Mesendoderm (in vitro differentiated cells): Measurements from ENCODE around the gene ADAMTS19.
A peak's percentile ranks its signal among the peaks of the same experiment; 100 is the strongest.

ENCODE experiments used
- DNase-seq: peaks from one replicate; pipeline ENCODE4 v3.0.0; 2013
- H2AK5ac ChIP-seq: 2 replicates; pipeline ENCODE4 v1.6.1; 2013; ENCODE audit warnings: low read length, inconsistent platforms
- H2BK120ac ChIP-seq: 2 replicates; pipeline ENCODE4 v1.6.1; 2013; ENCODE audit warnings: low read depth, mild to moderate bottlenecking, low read length, moderate library complexity, mixed read lengths
- H2BK15ac ChIP-seq: replicated peaks from 2 replicates; pipeline ENCODE4 v1.6.1; 2013; ENCODE audit warnings: low read depth, mild to moderate bottlenecking, moderate library complexity
- H2BK5ac ChIP-seq: 2 replicates; pipeline ENCODE4 v1.6.1; 2013; ENCODE audit warnings: low read length, inconsistent platforms
- H3K18ac ChIP-seq: 2 replicates; pipeline ENCODE4 v1.6.1; 2013; ENCODE audit warnings: mild to moderate bottlenecking, low read length, mixed read lengths
- H3K23ac ChIP-seq: one replicate; pipeline ENCODE4 v1.6.1; 2013; ENCODE audit warnings: low read length
- H3K27ac ChIP-seq: 2 replicates; pipeline ENCODE4 v1.5.1; 2013; ENCODE audit warnings: low read depth, mild to moderate bottlenecking, inconsistent platforms, low read length, moderate library complexity
- H3K27me3 ChIP-seq: 2 replicates; pipeline ENCODE4 v1.6.1; 2013; ENCODE audit warnings: low read length, control low read depth, mild to moderate bottlenecking, inconsistent platforms; ENCODE audit not compliant: insufficient read depth, poor library complexity
- H3K36me3 ChIP-seq: 2 replicates; pipeline ENCODE4 v1.6.1; 2013; ENCODE audit warnings: low read length, inconsistent platforms; ENCODE audit not compliant: control insufficient read depth, insufficient read depth
- H3K4ac ChIP-seq: one replicate; pipeline ENCODE4 v1.6.1; 2013; ENCODE audit warnings: low read depth, mild to moderate bottlenecking, low read length, moderate library complexity
- H3K4me1 ChIP-seq: 2 replicates; pipeline ENCODE4 v1.6.1; 2013; ENCODE audit warnings: low read depth, low read length, inconsistent platforms; ENCODE audit not compliant: control insufficient read depth
- H3K4me2 ChIP-seq: 2 replicates; pipeline ENCODE4 v1.6.1; 2013; ENCODE audit warnings: low read length
- H3K4me3 ChIP-seq: 2 replicates; pipeline ENCODE4 v1.5.1; 2013; ENCODE audit warnings: mild to moderate bottlenecking, low read length
- H3K56ac ChIP-seq: one replicate; pipeline ENCODE4 v1.6.1; 2013; ENCODE audit warnings: low read length
- H3K79me1 ChIP-seq: 2 replicates; pipeline ENCODE4 v1.6.1; 2013; ENCODE audit warnings: low read length, inconsistent platforms
- H3K79me2 ChIP-seq: 2 replicates; pipeline ENCODE4 v1.6.1; 2013; ENCODE audit warnings: mild to moderate bottlenecking, low read length; ENCODE audit not compliant: control insufficient read depth, insufficient read depth
- H3K9ac ChIP-seq: 2 replicates; pipeline ENCODE4 v1.6.1; 2013; ENCODE audit warnings: low read length, inconsistent platforms
- H4K5ac ChIP-seq: one replicate; pipeline ENCODE4 v1.6.1; 2013; ENCODE audit warnings: low read length
- H4K8ac ChIP-seq: one replicate; pipeline ENCODE4 v1.6.1; 2013; ENCODE audit warnings: low read depth, mild to moderate bottlenecking, control low read depth, low read length, moderate library complexity
- WGBS: extraction: QIAGEN DNeasy Blood & Tissue Kit; methylation state at CpG from one replicate; pipeline ENCODE4 v1.1.7; 2013; ENCODE audit warnings: low lambda C conversion rate, missing lambda C conversion rate; ENCODE audit not compliant: insufficient coverage; ENCODE audit errors: extremely low coverage; 5-methylcytosine and 5-hydroxymethylcytosine counted together

Gene ADAMTS19

DNA sequence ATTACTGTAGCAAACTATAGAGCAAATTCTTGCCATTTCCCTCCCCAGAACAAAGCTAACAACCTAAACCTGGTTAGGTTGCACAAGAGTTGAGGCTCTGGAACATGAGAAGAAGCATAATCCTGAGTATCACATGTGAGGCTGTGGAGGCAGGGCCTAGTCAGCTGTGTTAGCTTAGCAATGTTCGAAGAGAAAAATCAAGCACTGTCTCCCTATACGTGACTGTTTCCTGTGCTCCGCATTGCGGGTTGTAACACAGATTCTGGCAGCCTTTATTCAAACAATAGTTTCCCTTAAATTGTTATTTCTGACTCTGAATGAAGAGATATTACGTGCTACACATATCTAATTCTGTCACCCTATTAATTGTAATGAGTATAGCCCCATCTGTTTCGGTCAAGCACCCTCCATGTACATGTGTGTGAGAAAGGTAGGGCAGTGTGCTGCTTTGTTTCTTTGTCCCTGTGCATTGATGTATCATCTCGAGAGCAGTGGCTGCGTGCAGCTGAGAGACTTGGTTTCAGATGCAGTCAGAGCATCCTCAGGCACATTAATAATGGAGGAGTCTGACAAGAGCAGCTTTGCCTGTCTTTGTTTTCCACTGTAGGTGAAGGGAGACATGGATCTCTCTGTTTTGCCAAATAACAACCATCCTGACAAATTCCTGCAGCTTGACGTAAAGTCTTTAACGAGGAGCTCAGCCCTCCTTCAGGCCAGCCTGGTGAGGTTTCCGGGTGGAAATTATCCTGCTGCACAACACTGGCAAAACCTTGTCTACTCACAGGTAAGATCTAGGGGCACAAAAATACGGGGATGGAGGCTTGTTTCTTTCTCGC is 287.7 kb downstream of the ADAMTS19 start, which contains the start of gene MINAR2:
Gene MINAR2 (plus strand): TSS at position 523 of the 836 bp plus-strand sequence. CDS start 97 bp downstream, at position 620.
- WGBS = no CpG with 5 or more reads among the region's 13 CpGs
- Histone ChIP-seq H2BK120ac (no peak within 1 kb of the TSS), H3K36me3 (no peaks in the 10 kb centered on the region), H3K56ac (no peak within 1 kb of the TSS), H2BK15ac (no peak within 1 kb of the TSS), H2AK5ac (no peak within 1 kb of the TSS), H3K23ac (peak within 1 kb of the TSS; percentile 16), H3K79me2 (no peaks in the 10 kb centered on the region), H3K18ac (no peak within 1 kb of the TSS), H4K5ac (no peak within 1 kb of the TSS), H2BK5ac (no peak within 1 kb of the TSS), H3K79me1 (no peaks in the 10 kb centered on the region), H3K4me1 (no peaks in the 10 kb centered on the region), H3K4me2 (no peak within 1 kb of the TSS), H4K8ac (no peak within 1 kb of the TSS), H3K9ac (no peak within 1 kb of the TSS), H3K4me3 (no peak within 1 kb of the TSS), H3K27ac (no peak within 1 kb of the TSS), H3K27me3 (no peaks in the 10 kb centered on the region), H3K4ac (no peak within 1 kb of the TSS)
- no peak for DNase-seq

DNA sequence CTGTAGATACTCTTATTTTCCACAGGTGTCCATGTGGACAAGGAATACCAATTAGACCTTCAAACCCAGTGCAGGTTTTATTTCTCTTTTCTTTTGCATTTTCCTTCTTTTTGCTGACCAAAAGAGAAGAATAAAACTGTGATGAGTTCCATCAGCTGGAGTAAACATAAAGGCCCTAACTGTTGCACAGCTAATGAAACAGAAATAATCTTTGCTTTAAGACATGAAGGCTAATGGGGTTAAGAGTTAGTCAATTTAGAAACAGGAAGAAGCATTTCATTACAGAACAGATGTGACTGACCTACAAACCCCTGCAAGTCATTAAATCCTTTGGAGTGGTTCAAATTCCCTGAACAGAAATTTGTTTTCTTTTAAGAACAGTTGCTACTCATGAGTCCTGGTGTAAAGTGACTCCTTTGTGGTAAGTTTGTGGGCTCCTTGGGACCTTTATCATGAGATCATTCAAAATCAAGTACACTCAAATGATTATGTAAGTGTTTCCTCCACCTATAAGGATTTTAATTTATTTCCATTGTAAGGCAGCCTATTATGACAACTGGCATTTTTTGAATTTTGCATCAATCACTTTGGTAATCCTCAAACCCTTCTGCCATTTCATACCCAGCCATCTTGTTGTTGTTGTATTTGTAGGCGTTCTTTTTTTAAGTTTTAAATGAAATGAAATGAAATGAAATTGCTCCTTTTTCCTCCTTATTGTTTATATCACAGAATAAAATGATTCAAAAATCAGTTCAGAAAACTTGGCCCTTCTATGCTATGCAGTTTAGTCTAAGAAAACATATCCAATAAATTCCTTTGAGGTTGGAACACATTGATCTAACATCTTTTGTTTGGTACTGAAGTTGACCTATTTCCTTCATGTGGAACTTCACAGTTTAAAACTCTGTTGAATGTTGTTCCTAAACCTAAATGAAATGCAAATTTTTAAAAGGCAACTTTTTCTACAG is 289.1 kb downstream of the ADAMTS19 start:
- H3K27ac ChIP-seq = no peak overlapping the region
- WGBS = no CpG with 5 or more reads among the region's 1 CpG

DNA sequence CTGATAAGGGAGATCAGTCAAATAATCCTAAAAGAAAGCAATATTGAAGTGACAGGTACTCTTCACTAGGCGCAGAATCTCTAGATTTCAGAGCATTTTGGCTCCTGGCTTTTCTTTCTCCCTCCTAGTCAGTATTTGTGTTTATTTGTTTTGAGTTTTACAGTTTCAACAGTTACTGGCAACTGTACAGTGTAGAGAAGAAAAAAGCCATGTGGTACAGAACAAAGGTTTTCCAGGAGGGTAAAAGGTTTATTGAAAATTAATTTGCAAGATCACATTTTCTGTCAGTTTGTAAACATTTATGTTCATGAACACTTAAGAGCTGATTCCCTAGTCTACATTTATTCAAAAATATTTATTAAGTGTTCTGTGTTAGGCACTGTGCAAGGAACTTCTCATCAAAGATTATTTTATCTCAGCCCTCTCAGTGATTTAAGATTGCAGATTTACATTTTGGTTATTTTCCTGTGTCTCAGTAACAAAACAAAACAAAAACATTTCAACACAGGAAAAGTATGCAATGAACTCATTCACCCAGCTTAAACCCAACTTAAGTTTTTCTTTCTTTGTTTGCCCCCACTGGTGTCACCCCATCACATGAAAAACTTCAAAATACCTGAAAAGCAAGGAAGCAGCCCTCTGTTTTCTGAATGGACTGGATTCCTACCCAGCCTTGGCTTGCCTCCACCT is 300.7 kb downstream of the ADAMTS19 start:
- no peak overlapping the region for H2AK5ac ChIP-seq
- no peak overlapping the region for H3K9ac ChIP-seq
- H3K23ac ChIP-seq = no peak overlapping the region
- H3K4ac ChIP-seq = no peak overlapping the region
- no peaks in the 10 kb centered on the region for H3K79me2 ChIP-seq
- no peak overlapping the region for H4K8ac ChIP-seq
- no peaks in the 10 kb centered on the region for H3K36me3 ChIP-seq
- no peak overlapping the region for H3K18ac ChIP-seq
- WGBS = no CpG with 5 or more reads among the region's 1 CpG
- H2BK5ac ChIP-seq = no peak overlapping the region
- no peak overlapping the region for H3K27ac ChIP-seq
- no peak overlapping the region for H2BK15ac ChIP-seq
- no peaks in the 10 kb centered on the region for H3K27me3 ChIP-seq
- DNase-seq = no peak
- H3K4me1 ChIP-seq = no peaks in the 10 kb centered on the region
- H3K79me1 ChIP-seq = no peaks in the 10 kb centered on the region
- H3K56ac ChIP-seq = no peak overlapping the region
- no peak overlapping the region for H3K4me3 ChIP-seq
- H2BK120ac ChIP-seq = no peak overlapping the region
- H4K5ac ChIP-seq = no peak overlapping the region
- no peak overlapping the region for H3K4me2 ChIP-seq

More for the DNA sequence above, 289.1 kb downstream of the ADAMTS19 start:
- Histone ChIP-seq H2AK5ac (no peak overlapping the region), H2BK120ac (no peak overlapping the region), H3K56ac (no peak overlapping the region), H3K36me3 (no peaks in the 10 kb centered on the region), H3K79me1 (no peaks in the 10 kb centered on the region), H3K23ac (no peak overlapping the region), H3K27me3 (no peaks in the 10 kb centered on the region), H3K18ac (no peak overlapping the region), H4K8ac (no peak overlapping the region), H3K4me2 (no peak overlapping the region), H3K4me1 (no peaks in the 10 kb centered on the region), H2BK5ac (no peak overlapping the region), H3K9ac (no peak overlapping the region), H3K4ac (no peak overlapping the region), H2BK15ac (no peak overlapping the region), H4K5ac (no peak overlapping the region), H3K4me3 (no peak overlapping the region), H3K79me2 (no peaks in the 10 kb centered on the region)
- DNase-seq = no peak

DNA sequence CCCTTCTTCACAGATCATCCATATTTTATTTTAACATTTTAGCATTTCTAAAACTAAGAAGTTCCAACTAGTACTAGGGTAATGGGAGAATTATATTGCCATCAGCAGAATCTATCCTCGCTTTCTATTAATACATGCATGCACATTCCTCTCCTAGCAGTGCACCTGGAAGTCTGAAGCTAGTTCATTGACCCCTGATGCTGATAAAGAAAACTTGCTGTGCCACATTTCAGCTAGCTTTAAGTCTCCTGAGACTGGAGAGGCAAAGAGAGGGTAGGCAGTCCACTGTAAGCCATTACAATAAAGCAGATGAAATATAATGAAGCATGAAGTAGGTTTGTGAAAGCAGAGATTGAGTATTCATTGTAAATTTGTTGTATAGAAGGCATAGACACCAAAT is 303.6 kb downstream of the ADAMTS19 start:
- WGBS = no CpG with 5 or more reads among the region's 1 CpG
- H2BK5ac ChIP-seq = no peak overlapping the region
- no peak overlapping the region for H2AK5ac ChIP-seq
- no peak overlapping the region for H3K23ac ChIP-seq
- no peak overlapping the region for H3K4me3 ChIP-seq
- H4K5ac ChIP-seq = no peak overlapping the region
- no peak overlapping the region for H2BK120ac ChIP-seq
- no peaks in the 10 kb centered on the region for H3K79me2 ChIP-seq
- no peak overlapping the region for H3K27ac ChIP-seq
- H3K79me1 ChIP-seq = no peaks in the 10 kb centered on the region
- H3K18ac ChIP-seq = no peak overlapping the region
- no peak overlapping the region for H3K56ac ChIP-seq
- no peaks in the 10 kb centered on the region for H3K4me1 ChIP-seq
- no peak overlapping the region for H3K4ac ChIP-seq
- no peak overlapping the region for H3K9ac ChIP-seq
- no peak overlapping the region for H2BK15ac ChIP-seq
- DNase-seq = no peak
- no peaks in the 10 kb centered on the region for H3K27me3 ChIP-seq
- no peak overlapping the region for H3K4me2 ChIP-seq
- no peaks in the 10 kb centered on the region for H3K36me3 ChIP-seq
- no peak overlapping the region for H4K8ac ChIP-seq

DNA sequence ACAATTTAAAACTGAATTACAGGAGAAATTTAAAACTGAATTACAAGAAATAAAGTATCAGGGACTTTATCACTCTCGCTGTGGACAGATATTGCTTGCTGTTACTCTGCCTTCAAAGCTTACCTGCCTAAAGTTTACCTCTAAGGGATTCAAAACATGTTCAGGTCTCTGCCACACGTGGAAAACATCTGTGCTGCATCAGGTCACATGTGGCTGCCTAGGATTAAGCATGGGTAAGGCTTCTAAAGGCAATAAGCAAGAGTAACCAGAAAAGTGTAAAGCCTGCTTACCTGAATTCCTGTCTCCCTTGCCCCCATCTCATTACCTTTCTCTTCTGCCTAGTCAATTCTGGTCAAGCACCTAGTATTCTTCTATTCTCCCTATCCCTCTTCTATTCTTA is 306.7 kb downstream of the ADAMTS19 start:
- no peaks in the 10 kb centered on the region for H3K79me1 ChIP-seq
- no peak overlapping the region for H4K5ac ChIP-seq
- no peak overlapping the region for H2BK15ac ChIP-seq
- H3K56ac ChIP-seq = no peak overlapping the region
- H3K4me1 ChIP-seq = no peaks in the 10 kb centered on the region
- no CpG with 5 or more reads among the region's 2 CpGs for WGBS
- no peak overlapping the region for H2BK120ac ChIP-seq
- H3K27ac ChIP-seq = no peak overlapping the region
- no peak overlapping the region for H3K23ac ChIP-seq
- no peak overlapping the region for H2AK5ac ChIP-seq
- H3K9ac ChIP-seq = no peak overlapping the region
- H3K79me2 ChIP-seq = no peaks in the 10 kb centered on the region
- H4K8ac ChIP-seq = no peak overlapping the region
- no peak overlapping the region for H3K4ac ChIP-seq
- H3K4me2 ChIP-seq = no peak overlapping the region
- H3K36me3 ChIP-seq = no peaks in the 10 kb centered on the region
- H3K4me3 ChIP-seq = no peak overlapping the region
- H2BK5ac ChIP-seq = no peak overlapping the region
- DNase-seq = no peak
- H3K27me3 ChIP-seq = no peaks in the 10 kb centered on the region
- no peak overlapping the region for H3K18ac ChIP-seq
